HG02571 (cell line): Measurements from ENCODE around the gene ADAM11.

Experiments
- ATAC-seq: cut with Tn5 transposase; IDR thresholded peaks from one replicate; pipeline ENCODE4 v1.9.1; 2021; ENCODE audit warnings: mild to moderate bottlenecking, moderate library complexity; ENCODE audit not compliant: unreplicated experiment

The ADAM11 gene

GRCh38 chr17:44757045-44757917 is 1.5 kb upstream of the ADAM11 start:
- ATAC-seq, result no peak

GRCh38 chr17:44757918-44758413 is 822 bp upstream of the ADAM11 start:
- no peak for ATAC-seq

- no peak for ATAC-seq
Measured at GRCh38 chr17:44759086-44759915, 513 bp downstream of the ADAM11 start.

GRCh38 chr17:44759916-44760243 is 1.1 kb downstream of the ADAM11 start:
- no peak for ATAC-seq

- ATAC-seq, result no peak
Measured at GRCh38 chr17:44760474-44761308, 1.9 kb downstream of the ADAM11 start.

GRCh38 chr17:44761932-44762810 is 3.4 kb downstream of the ADAM11 start:
- no peak for ATAC-seq

GRCh38 chr17:44763170-44763569 is 4.4 kb downstream of the ADAM11 start:
- ATAC-seq, result no peak

GRCh38 chr17:44765965-44766364 is 7.2 kb downstream of the ADAM11 start:
- no peak for ATAC-seq

- no peak for ATAC-seq
Measured at GRCh38 chr17:44766409-44767038, 7.7 kb downstream of the ADAM11 start.

- no peak for ATAC-seq
Measured at GRCh38 chr17:44767493-44767892, 8.7 kb downstream of the ADAM11 start.

- ATAC-seq, result no peak
Measured at GRCh38 chr17:44768505-44769142, 9.8 kb downstream of the ADAM11 start.

GRCh38 chr17:44769230-44769629 is 10.4 kb downstream of the ADAM11 start:
- ATAC-seq, result no peak

- no peak for ATAC-seq
Measured at GRCh38 chr17:44769647-44770084, 10.9 kb downstream of the ADAM11 start.

- no peak for ATAC-seq
Measured at GRCh38 chr17:44770166-44770925, 11.6 kb downstream of the ADAM11 start.

- ATAC-seq, result no peak
Measured at GRCh38 chr17:44772308-44773045, 13.7 kb downstream of the ADAM11 start.

- ATAC-seq, result no peak
Measured at GRCh38 chr17:44773140-44773539, 14.4 kb downstream of the ADAM11 start.

GRCh38 chr17:44774271-44775135 is 15.7 kb downstream of the ADAM11 start:
- ATAC-seq, result no peak
